NCI-H82 (cell line): Measurements from ENCODE around the gene NOB1.
"Not testable (repeated sequence)": the region's sequence is repeated elsewhere in the genome, so short reads cannot be mapped to it uniquely, and the experiment has no call there.

ENCODE experiments used
- DNase-seq: peaks from one replicate; lab custom pipeline; 2025; lab: John Stamatoyannopoulos, UW

The NOB1 gene

DNA sequence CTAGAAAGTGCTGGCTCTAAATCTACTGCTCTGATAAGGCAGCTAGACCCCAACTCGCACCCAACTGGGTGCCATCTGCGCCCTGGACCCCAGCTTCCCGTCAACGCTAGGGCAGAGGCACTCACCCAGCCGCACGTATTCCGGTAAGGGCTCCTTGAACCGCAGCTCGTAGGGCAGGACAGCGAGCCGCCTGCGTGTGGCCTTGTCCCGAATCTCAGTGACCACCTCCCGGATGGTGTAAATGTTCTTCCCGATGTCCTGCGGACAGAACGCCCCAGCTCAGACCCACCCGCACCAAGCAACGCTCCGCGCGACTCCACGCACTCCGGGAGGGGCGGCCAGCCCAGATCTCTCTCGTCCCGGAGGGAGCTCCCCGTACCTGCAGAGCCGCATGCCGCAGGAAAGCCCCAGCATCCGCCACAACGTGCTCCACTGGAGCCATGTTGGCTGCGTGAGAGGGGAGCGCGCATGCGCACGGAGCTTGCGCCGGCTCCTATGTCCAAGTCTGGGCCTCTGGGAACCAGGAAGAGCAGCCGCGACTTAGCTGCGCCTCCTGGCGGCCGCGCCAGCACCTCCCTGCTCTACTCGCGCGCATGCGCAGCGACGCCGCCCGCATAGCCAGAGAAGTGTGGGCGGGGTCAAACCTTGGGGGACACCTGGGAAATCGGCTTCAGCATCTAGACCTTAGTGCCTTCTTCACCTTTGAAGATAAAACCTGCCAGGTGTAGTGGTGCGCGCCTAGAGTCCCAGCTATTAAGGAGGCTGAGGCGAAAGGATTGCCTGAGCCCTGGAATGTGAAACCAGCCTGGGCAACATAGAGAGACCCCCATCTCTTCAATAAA is at the start of gene NOB1:
NOB1 (minus strand) TSS at position 458 of the 842 bp plus-strand sequence; CDS start at position 442, 16 bp downstream.
- peak; percentile 98 for DNase-seq

- DNase-seq = no peak
These were observed 49.6 kb upstream of the NOB1 start for GRCh38 chr16:69804297-69804696.

- DNase-seq = no peak
These were observed 44.9 kb upstream of the NOB1 start for GRCh38 chr16:69799611-69800031.

GRCh38 chr16:69798466-69798865 is 43.7 kb upstream of the NOB1 start:
- no peak for DNase-seq

DNA sequence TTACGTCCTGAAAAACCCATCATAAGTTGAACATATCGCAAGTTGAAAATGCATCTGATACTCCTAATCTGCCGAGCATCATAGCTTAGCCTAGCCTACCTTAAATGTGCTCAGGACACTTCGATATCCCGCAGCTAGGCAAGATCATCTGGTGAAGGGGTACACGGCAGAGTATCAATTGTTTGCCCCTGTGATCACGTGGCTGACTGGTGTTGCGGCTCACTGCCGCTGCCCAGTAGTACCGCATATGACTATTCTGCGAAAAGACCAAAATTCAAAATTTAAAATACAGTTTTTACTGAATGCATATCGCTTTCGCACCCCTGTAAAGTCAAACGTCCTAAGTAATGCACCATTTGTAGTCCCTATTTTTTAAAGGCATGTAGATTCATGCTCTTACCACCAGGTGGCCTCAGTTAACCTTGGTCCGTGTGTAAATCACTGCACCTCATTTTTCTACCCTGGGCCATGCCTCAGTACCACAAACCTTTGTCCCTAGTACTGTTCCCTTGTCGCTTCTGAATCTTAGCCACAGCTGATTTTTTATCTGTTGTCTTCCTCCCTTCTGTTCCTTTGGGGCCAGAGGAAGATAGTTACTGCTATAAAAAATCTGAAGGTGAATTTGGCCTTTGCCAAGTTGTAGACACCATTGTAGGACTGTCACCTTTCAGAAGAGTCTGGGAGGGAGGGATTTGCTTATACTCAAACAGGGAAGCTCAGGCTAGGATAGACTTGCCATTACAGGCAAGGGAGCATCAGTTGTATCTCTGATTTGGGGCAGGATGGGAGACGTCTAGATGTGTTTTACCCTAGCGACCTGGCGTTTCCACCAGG is 41.8 kb upstream of the NOB1 start:
- peak; percentile 71 for DNase-seq

DNA sequence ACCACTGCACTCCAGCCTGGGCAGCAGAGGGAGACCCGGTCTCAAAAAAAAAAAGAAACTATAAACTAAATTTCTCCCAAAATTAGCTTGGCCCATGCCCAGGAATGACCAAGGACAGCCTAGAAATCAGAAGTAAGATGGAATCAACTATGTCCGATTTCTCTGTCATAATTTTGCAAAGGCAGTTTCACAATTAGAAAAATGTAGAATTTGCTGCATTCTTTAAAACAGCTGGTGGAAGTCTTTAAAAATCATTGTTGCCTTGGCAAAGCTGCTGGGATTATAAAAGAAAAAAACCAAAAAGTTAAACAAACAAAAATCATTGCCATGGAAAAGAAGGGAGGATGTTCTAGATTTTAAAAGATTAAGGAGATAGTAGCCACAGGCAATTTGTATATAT is 39.8 kb upstream of the NOB1 start:
- no peak for DNase-seq

DNA sequence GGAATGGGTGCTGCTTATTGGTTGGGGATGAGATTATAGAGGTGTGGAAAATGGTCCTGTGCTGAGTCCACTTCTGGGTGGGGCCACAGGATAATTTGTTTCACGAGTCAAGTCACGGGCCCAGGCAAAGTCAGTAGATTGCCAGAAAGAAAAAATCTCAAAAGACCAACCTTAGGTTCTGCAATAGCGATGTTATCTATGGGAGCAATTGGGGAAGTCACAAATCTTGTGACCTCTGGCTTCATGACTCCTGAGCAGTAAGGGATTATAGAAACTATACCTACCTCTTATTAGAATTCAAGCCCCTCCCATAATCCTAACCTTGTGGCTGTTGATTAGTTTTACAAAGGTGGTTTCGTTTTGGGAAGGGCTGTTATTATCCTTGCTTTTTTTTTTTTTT is 38.8 kb upstream of the NOB1 start:
- no peak for DNase-seq

- DNase-seq = not testable (repeated sequence)
These were observed 36.7 kb upstream of the NOB1 start for GRCh38 chr16:69791391-69791847.

DNA sequence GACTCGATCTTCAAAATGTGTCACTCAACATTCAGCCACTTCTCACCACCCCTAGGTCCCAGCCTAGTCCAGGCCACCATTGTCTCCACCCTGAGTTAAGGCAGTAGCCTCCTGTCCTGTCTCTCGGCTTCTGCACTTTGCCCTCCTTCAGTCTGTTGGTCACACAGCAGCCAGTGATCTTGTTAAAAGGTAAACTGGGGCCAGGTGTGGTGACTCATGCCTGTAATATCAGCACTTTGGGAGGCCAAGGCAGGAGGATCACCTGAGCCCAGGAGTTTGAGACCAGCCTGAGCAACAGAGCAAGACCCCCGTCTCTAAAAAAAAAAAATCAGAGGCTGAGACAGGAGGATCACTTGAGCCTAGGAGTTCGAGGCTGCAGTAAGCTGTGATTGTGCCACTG is 33.2 kb upstream of the NOB1 start:
- no peak for DNase-seq

DNA sequence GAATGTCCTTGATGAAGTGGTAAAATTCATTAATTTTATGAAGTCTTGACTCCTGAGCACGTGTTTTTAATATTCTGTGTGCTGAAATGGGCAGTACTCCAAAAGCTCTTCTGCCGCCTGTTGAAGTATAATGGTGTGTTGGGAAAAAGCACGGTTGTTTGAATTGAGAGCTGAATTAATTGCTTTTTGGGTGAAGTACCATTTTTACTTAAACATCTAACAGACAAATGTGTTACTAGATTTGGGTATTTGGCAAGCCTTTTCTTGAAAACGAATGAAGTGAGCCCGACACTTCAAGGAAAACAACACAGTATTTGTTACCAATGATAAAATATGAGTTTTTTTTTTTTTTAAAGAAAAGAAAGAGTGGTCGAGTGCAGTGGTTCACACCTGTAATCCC is 29.9 kb upstream of the NOB1 start:
- no peak for DNase-seq

- no peak for DNase-seq
These were observed 26.4 kb upstream of the NOB1 start for GRCh38 chr16:69781118-69781517.

- no peak for DNase-seq
These were observed 25.0 kb upstream of the NOB1 start for GRCh38 chr16:69779724-69780123.

GRCh38 chr16:69775563-69775962 is 20.8 kb upstream of the NOB1 start:
- DNase-seq = no peak

DNA sequence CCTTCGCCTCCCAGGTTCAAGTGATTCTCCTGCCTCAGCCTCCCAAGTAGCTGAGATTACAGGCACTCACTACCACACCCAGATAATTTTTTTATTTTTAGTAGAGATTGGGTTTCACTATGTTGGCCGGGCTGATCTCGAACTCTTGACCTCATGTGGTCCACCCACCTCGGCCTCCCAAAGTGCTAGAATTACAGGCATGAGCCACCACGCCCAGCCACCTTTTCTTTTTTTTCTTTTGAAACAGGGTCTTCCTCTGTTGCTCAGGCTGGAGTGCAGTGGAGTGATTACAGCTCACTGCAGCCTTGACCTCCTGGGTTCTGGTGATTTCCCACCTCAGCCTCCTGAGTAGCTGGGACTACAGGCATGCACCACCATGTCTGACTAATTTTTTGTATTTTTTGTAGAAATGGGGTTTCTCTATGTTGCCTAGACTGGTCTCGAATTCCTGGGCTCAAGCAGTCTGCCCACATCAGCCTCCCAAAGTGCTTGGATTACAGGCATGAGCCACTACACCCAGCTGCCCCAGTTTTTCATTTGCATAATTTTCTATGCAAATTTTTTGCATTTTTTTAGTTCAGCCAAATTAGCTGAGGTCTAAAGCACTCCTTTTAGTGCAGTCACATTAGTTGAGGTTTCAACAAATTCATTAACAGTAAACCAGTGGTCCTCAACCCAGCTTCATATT is 18.7 kb upstream of the NOB1 start:
- DNase-seq = no peak

- no peak for DNase-seq
These were observed 16.9 kb upstream of the NOB1 start for GRCh38 chr16:69771651-69771967.

DNA sequence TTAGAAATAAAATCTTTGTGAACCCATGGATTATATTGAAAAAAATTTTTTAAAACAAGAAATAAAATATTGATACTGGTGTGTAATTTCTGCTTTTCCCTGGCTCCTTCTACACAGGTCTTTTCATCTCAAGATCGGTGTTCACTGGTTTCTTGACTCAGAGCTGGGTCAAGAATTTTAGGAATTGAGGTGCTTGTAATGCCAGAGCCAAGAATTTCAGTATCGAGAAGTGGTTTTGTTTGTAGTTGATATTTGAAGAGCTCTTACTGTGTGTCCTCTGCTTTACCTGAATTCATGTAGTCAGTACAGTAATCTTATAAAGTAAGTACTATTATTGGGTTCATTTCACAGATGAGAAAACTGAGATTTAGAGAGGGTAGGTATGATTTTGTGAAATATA is 14.7 kb upstream of the NOB1 start:
- no peak for DNase-seq

GRCh38 chr16:69768666-69769065 is 13.9 kb upstream of the NOB1 start:
- DNase-seq = no peak

DNA sequence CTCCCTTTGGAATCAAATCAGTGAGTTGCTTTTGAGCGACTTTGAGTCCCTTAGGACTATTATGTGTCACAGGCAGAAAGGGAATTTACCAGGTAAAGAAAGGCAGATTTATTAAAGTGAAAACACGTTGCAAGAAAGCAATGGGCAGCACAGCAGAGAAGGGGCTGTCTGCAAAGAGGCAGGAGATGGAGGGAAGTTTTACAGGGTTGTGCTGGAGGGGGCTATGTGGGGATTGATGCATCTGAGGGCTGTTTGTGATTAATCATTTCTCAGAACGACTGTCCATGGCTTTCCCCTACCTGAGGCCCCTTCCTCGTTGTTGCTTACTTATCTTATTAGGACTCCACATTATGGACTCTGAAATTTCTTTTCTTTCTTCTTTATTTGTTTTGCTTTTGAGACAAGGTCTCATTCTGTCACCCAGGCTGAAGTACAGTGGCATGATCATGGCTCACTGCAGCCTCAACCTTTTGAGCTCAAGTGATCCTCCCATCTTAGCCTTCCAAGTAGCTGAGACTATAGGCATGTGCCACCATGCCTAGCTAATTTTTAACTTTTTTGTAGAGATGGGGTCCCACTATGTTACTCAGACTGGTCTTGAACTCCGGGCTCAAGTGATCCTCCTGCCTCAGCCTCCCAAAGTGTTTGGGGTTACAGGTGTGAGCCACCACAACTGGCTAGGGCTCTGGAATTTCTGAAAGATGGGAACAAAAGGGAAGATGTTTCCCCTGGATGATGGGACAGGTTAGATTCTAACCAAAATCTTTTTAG is 12.9 kb upstream of the NOB1 start:
- DNase-seq = no peak

DNA sequence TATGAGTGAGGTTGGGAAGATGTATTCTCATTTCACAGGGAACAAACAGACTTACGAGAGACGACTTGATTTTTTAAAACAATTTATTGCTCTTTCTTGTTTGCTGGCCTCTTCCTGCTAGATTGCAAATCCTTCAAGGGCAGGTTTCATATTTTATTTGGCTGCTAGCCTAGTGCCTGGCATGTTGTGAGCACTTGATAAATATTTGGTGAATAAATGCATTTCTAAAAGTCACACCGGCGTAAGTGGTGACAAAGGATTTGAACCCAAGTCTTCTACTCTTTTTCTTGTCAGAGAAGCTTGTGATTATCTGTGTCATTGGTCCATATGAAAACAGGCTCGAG is 8.8 kb upstream of the NOB1 start:
- no peak for DNase-seq

DNA sequence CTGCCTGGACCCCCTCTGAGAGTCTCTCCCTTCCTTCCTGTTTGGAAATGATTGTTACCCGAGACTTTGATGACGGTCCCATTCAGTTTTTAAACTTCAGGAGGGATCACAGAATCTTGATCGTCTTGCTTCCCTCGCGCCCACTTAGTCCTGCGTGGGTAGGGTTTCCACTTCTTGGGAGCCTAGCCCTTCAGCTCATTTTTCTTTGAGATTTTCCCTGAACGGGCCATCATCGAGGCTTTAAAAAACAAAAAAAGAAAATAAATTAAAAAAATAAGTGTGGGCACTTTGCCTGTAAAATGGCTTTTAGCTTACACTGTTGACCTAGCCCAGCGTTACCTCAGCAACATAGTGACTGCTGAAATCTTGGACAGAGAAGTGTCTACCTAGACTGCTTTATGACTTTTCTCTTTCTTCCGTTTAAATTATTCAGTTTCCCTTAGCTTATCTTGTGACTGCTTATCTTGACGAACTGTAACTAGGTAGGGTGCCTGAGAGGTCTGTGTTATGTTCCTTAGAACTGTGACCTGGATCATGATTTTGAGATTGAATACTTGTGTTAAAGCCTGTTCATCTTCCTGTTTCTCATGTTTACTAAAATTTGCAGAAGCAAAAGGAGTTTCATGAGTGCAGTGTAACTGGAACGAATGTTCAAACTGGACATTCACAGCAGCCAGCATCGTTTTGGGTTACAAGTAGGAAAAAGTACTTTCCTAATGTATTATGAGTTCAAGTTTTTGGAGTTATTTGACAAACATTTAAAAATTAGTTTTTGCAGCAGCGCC is 8.3 kb upstream of the NOB1 start:
- DNase-seq = no peak
